NCI-H510A (cell line): Measurements from ENCODE around the gene ANKRD55.
"Not testable (repeated sequence)": the region's sequence is repeated elsewhere in the genome, so short reads cannot be mapped to it uniquely, and the experiment has no call there.

Source experiments
- DNase-seq: peaks from one replicate; lab custom pipeline; 2025; lab: John Stamatoyannopoulos, UW

The ANKRD55 gene

DNA sequence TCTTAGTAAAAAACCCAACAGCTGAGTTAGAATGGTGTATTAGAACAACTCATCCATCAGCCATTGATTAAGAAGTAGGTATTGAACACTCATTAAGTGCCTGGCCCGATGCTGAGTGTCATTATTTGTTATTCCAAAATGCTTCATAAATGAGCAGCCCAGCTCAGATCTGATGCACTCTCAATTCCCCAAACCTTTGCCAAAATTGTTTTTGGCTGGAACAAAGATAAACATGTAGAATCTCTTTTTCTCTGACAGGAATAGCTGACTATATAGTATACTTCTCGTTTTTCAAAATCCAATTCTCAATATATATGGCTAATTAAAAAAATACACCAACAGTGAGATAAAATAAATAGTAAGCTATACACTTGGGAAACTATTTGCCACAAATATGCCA, 20.0 kb upstream of the ANKRD55 start:
- DNase-seq: no peak

DNA sequence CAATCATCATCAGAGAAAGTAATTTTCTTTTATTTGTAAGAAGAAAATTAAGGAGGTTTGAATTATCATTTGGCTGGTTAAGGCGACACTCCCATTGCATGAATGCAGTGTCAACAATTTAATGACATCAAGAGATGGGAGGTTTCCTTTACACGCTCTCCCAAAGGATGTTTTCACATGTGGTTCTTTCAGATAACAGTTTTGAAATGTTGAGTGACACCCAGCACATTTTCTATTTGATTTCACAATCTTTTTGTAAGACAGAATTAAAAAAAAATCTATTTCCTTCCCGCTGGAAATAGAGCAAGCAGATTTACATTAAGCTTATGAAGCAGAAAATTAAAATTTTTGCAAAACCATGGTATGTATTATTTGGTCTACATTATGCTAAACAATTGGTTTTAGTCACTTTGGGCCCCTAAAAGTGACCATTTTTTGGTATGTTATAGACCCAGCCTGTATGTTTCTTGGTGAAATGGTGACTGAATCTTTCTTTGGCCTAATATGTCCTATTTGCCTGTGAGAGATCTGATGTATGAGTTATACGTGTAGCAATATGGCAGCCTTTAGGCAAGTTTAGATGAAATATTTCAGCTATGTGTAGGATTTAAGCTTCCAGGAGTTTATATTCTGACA, 18.9 kb upstream of the ANKRD55 start:
- DNase-seq: no peak

DNA sequence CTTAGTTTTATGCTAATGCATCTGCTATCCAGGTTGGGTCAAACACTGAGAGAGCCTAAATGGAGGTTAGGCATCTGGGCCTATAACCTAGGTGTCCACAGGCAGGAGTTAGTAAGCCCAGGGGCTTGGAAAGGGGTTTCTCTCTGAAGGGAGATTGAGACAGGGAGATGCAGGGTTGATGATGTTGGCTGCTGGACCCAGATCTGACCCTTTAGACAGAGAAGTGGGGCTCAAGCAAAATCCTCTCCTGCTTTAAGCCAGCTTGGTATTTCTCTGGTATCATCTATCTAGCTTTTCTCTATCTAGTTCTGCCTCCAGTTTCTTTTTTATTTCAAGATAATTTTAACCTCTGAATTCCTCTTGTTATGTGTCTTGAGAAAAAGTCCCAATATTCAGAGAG, 18.3 kb upstream of the ANKRD55 start:
- no peak for DNase-seq

DNA sequence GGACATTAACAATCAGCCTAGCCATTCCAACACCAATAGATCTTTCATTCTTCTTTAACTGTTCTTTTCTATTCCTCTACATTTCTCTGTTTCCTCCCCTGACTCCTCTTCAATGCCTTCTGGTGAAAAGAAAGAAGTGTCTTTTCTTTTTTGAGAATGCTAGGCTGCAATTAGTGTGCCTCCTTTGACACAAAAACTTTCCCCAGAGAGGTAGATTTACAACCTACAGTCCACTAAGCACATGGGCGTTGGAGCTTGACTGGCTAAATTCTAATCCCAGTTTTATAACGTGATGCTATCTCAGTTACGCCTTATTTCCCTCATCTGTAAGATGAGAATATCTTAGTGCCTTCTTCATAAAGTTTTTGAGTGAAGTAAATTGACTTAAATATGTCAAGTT, 16.9 kb upstream of the ANKRD55 start:
- DNase-seq: no peak

DNA sequence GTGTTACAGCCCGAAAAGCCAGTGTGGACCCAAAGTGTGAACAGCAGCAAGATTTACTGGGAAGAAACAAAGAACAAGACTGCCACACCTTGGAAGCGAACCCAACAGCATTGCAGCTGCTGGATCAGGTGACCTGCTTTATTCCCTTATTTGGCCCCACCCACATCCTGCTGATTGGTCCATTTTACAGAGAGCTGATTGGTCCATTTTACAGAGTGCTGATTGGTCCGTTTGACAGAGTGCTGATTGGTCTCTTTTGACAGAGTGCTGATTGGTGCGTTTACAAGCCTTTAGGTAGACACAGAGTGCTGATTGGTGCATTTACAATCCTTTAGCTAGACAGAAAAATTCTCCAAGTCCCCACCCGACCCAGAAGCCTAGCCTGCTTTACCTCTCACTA, 16.0 kb upstream of the ANKRD55 start:
- DNase-seq: not testable (repeated sequence)

DNA sequence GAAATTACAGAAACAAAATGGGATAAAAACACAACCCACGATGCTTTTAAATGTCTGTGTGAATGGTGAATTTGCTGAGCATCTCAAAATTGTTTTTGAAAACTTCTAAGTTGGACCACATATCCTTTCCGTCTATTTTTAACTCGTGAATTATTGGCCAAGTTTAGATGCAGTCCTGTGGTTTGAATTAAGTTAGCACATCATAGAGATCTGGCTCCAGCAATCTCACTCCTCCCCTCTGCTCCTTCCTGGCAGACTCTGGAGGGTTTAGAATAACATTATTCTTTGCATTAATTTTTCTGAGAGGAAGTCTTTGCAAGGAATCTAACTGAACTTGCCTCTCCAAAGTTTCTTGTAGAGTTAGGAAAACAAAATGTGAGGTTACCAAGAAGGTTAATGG, 14.5 kb upstream of the ANKRD55 start:
- no peak for DNase-seq

DNA sequence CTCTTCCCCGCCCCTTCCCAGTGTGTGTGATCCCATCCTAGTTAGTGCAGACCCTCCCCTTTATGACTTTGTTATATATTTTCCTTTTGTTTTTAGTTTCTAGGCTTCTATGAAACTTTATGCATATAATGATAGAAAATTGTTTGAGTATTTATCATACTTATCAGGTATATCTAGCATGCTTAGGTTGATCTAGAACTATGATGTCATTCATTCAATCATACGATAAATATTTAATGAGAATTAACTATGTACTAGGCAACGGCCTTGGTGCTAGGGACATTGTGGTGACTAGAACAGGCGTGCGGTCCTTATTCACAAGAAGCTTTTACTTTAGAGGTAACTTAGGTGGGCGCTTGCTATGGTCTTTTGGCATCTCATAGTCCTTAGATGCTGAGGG, 13.6 kb upstream of the ANKRD55 start:
- DNase-seq: no peak

DNA sequence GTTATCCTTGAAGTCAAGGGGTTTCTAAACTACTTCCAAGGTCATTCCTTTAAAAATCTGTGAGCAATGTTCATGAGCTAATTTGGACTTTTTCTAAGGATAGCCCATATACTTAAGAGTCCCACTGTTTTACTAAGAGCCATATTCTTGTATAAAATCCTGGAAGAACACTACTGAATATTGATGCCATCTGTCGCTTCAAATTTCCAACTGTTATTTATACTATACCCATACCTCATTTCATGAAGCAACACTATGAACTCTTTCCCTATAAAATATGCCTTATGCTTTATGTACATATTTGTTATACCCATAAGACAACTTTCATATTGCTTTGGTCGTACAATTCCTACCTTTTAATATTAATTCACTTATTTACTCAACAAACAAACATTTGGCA, 12.4 kb upstream of the ANKRD55 start:
- DNase-seq: no peak

DNA sequence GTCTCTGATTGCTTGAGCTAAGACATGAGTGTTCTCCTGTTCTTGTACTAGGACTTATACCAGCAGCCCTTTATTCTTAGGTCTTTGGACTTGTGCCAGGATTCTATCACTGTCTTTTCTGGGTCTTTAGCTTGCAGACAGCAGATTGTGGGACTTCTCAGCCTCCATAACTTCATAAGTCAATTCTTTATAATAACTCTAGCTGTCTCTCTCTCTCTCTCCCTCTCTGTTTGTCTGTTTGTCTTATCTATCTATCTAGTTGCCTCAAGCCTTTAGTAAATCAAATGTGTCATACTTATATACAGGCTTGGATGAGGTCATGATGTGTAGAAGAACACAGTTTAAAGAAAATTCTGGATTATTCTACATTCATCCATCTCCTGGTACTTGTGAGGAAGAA, 11.5 kb upstream of the ANKRD55 start:
- no peak for DNase-seq

DNA sequence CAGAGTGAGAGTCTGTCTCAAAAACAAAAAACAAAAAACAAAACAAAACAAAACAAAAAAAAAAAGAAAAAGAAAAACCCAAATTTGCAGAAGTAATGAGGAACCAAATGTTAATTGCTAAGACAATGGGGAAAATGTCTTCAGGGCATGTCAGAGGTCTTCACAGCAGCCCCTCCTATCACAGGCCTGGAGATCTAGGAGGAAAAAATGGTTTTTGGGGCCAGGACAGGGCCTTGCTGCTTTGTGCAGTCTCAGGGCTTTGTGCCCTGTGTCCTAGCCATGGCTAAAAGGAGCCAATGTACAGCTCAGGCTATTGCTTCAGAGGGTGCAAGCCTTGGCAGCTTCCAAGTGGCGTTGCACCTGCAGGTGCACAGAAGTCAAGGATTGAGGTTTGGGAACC, 9.1 kb upstream of the ANKRD55 start:
- not testable (repeated sequence) for DNase-seq

DNA sequence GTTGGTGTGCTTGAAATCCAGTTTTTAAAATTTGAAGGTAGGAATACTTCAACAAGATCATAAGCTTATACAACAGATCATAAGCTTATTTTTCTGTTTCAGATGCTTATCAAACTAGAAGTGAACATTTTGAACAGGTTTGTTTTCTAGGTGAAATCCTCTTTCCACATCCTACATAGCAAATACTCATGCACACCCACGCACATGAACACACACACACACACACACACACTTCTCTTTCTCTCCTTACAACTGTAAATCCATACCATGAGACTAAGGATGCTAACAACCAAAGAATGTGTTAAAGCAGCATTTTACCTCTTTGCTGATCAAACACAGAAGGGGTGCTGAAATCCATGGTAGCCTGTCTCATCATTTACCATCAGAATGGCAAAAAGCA, 592 bp downstream of the ANKRD55 start:
- no peak for DNase-seq

DNA sequence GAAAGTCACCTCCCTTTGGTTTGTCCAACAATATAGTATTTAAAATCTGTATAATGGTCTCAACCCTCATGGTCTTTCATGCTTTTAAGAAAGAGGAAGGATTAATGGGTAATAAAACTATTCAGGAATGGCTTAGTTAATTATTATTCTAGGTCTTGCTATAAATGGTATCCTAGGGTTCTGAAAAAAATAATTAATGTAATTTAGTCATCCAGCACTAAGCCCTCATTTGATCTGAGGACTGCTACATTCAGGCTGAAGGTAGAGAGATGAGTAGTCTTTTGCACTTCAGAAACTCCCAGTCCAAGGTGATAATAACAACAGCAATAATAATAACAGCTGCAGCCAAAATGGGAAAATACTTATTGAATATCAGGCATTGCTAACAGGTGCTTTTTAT, 2.6 kb downstream of the ANKRD55 start:
- no peak for DNase-seq

DNA sequence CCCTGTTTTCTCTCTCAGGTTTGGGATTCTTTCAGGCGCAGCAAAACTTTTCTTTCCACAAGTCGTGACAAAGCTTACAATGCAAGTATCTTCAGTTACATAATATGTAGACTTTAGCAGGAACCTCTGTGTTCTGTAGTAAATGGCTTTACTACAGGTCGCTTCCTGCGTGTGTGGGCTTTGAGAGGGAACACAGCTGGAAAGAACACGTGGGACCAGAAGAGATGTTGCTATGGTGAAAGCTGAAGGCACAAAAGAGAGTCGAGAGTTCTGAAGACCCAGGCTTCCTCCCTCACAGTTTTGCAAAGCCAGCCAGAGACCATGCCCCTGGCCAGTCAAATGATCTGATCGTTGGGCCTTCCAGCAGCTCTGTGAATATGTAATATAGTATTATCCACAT, 4.0 kb downstream of the ANKRD55 start:
- DNase-seq: no peak

DNA sequence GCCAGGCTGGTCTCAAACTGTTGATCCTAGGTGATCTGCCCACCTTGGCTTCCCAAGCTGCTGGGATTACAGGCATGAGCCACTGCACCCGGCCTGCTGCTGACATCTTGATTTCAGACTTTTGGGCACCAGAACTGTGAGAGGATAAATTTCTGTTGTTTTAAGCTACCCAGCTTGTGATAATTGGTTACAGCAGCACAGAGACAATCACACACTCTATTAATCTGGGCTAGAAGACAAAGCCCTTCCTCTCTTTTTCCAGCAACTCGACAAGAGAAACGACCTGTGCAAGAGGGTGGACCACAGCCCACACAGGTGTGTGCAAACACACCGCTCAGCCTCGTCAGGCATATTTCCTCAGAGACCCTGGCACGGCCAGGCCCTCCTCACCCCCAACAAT, 4.5 kb downstream of the ANKRD55 start:
- no peak for DNase-seq

DNA sequence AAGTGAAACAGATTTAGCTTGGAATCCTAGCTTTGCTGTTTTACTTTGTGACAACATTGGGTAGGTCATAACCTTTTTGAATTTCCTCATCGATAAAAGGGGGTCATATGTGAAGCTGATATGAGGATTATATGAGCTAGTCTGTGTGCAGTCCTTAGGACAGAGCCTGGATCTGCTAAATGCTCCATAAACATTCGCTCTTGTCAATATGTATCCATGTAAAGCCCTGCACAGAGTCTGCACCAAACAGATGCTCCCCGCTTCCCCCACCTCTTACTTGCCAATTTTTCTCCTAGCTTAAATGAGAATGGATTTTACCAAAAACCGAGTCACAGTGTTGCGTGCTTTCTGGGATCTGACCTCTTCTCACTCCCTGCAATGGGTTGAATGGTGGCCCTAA, 5.4 kb downstream of the ANKRD55 start:
- DNase-seq: no peak

DNA sequence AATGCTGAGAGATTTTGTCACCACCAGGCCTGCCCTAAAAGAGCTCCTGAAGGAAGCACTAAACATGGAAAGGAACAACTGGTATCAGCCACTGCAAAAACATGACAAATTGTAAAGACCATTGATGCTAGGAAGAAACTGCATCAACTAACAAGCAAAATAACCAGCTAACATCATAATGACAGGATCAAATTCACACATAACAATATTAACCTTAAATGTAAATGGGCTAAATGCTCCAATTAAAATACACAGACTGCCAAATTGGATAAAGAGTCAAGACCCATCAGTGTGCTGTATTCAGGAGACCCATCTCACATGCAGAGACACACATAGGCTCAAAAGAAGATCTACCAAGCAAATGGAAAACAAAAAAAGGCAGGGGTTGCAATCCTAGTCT, 9.8 kb downstream of the ANKRD55 start:
- DNase-seq: not testable (repeated sequence)

DNA sequence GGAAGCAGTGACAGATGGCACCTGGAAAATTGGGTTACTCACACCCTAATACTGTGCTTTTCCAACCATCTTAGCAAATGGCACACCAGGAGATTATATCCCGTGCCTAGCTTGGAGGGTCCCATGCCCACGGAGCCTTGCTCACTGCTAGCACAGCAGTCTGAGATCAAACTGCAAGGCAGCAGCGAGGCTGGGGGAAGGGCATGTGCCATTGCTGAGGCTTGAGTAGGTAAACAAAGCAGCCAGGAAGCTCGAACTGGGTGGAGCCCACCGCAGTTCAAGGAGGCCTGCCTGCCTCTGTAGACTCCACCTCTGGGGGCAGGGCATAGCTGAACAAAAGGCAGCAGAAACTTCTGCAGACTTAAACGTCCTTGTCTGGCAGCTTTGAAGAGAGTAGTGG, 11.5 kb downstream of the ANKRD55 start:
- not testable (repeated sequence) for DNase-seq

DNA sequence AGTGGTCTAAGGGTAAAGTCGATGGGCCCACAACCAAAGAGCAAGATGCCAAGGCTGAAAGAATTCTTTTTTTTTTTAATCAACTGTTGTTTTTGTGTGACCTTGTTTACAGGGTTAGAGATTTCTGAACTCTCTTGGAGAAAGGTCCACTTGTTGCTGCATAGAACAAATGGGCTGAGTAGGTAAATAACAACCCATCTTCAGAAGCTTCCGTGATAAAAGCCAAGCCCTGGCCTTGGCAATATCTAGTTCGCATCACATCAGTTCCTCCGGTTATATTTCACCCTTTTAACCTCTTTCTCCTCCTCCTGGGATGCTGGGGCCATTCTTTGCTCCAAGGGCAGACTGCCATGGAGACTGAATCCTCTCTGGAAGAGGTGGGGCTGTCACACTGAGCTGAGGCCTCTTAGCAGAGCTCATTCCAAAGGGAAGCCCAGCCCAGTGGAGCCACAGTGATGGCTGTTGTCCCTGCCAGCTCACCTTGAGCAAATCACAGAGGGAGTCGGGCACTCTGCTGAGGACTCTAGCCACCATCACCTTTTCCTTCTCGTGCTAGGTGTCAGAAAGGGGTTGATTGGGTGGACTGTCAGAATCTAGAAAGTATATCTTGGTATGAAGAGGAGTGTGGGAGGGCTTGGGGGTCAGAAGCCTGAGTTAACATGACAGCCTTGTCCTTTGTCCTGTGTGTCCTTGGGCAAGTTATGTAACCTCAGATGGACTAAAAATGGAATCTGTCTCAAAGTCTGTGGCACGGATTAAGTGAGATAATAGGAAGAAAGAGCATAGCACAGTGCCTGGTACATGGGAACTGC, 17.9 kb downstream of the ANKRD55 start:
- DNase-seq: no peak

DNA sequence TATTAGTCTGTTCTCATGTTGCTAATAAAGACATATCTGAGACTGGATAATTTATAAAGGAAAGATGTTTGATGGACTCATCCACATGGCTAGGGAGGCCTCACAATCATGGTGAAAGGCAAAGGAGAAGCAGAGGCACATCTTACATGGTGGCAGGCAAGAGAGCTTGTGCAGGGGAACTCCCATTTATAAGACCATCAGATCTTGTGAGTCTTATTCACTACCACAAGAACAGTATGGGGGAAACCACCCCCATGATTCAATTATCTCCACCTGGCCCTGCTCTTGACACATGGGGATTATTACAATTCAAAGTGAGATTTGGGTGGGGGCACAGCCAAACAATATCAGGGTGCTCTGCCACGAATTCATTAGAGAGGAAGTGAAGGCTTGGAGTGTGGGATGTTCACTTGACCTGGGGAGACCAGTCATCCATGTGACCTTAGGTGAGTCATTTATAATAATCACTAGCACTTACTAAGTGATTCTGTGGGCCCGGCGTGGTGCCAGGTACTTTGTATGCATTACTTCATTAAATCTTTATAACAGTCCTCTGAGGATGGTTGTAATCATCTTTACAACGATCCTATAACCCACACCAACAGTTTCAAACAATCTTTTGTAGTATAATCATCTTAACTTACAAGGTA, 19.1 kb downstream of the ANKRD55 start:
- not testable (repeated sequence) for DNase-seq

DNA sequence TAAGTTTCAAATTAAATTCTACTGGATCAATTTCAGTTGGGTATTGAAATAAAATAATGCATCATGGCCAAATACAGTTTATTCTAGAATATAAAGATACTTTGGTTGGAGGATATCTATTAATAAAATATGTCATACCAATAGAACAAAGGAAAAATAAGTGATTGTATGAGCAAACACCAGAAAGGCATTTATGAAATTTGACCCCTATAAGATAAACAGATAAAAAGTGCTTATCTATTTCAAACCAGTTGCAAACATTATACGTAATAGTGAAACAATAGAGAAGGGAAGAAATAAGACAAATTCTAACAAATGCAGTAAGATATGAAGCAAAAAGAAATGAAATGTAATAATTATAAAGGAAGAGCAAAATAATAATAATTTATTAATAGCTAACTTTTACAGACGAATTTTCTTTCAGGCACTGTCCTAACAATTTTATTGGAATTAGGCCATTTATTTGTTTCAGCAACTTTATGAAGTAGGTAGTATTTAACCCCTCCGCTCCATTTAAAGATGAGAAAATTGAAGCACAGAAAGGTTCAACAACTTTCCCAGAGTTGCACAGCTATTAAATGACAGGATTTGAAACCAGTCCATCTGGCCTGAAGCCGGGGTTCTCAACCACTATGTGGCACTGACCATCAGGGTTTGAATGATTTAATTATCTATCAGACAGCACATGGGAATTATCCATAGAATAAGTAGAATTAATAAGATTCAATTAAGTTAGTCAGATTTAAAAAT, 20.8 kb downstream of the ANKRD55 start:
- no peak for DNase-seq

DNA sequence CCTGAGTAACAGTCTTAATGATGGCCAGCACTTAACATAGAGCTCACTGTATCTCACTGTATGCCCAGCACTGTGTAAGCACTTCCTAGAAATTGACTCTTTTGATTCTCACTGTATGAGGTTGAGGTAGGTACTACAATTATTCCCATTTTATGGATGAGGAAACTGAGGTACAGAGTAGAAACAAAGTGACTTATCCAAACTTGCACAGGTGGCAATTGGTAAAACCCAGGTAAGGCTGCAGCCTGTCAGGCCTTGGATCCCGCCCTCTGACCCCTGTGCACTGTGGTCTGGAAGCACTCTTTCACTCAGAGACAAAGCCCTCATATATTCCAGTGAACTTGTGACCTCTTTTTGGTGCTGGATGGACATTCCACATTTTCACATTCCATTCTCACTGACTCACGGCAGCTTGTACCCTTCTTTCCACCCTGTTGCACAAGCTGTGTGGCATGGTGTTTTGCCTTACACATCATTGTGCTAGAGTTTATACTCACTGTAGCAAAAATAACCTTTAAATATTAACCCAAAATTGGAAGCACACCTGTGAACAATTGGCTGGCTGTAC, 21.7 kb downstream of the ANKRD55 start:
- no peak for DNase-seq

DNA sequence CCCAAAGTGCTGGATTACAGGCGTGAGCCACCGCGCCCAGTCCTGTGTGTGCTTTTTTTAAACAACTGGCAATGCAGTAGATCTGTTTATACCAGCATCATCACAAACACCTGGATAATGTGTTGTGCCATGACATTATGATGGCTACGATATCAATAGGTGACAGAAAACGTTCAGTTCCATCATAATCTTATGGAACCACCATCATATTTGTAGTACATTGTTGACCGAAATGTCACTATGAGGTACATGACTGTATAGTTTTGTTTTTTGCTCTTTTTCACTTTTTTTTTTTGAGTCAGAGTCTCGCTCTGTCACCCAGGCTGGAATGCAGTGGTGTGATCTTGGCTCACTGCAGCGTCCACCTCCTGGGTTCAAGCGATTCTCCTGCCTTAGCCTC, 24.4 kb downstream of the ANKRD55 start:
- no peak for DNase-seq
